ENCODE data around the gene EMX1.

Gene EMX1

GRCh38 chr2:72943540-72944395 lies 26.4 kb downstream of the EMX1 start:
- no peak for DNase-seq

GRCh38 chr2:72944804-72945449 lies 27.6 kb downstream of the EMX1 start:
- no peak for DNase-seq

- DNase-seq = no peak
Measured at GRCh38 chr2:72945450-72946019, 28.2 kb downstream of the EMX1 start.

- DNase-seq = no peak
Measured at GRCh38 chr2:72946466-72946865, 29.1 kb downstream of the EMX1 start.

- DNase-seq = no peak
Measured at GRCh38 chr2:72947952-72948830, 30.9 kb downstream of the EMX1 start.

GRCh38 chr2:72949045-72949444 lies 31.7 kb downstream of the EMX1 start:
- DNase-seq = no peak

- DNase-seq = no peak
Measured at GRCh38 chr2:72949642-72950041, 32.3 kb downstream of the EMX1 start.

- no peak for DNase-seq
Measured at GRCh38 chr2:72950558-72951255, 33.4 kb downstream of the EMX1 start.

- no peak for DNase-seq
Measured at GRCh38 chr2:72951303-72952095, 34.2 kb downstream of the EMX1 start.

GRCh38 chr2:72952110-72952823 lies 34.9 kb downstream of the EMX1 start:
- DNase-seq = no peak

- DNase-seq = peak in 1 of 14 donors; percentile 41
Measured at GRCh38 chr2:72952961-72953360, 35.6 kb downstream of the EMX1 start.

GRCh38 chr2:72953528-72953927 lies 36.2 kb downstream of the EMX1 start:
- DNase-seq = no peak

GRCh38 chr2:72953976-72954375 lies 36.7 kb downstream of the EMX1 start:
- no peak for DNase-seq

GRCh38 chr2:72954376-72955227 lies 37.3 kb downstream of the EMX1 start:
- no peak for DNase-seq

- peak in 1 of 14 donors; percentile 76 for DNase-seq
Measured at GRCh38 chr2:72955228-72956049, 38.1 kb downstream of the EMX1 start.

GRCh38 chr2:72956050-72956395 lies 38.7 kb downstream of the EMX1 start:
- no peak for DNase-seq

- DNase-seq = peak in 1 of 14 donors; percentile 13
Measured at GRCh38 chr2:72956936-72957335, 39.6 kb downstream of the EMX1 start.

GRCh38 chr2:72958542-72959385 lies 41.4 kb downstream of the EMX1 start:
- no peak for DNase-seq
